DOHH2 (cell line): ENCODE results near the gene CTSE.

ENCODE experiments used
- H3F3A ChIP-seq: fragments of 200-600 bp; sonication (generic), shearing (Covaris generic); 2 replicates; pipeline ENCODE4 v1.6.0; 2016; ENCODE audit warnings: antibody characterized with exemption, mild to moderate bottlenecking; ENCODE audit not compliant: control insufficient read depth, insufficient read depth
- H3K27ac ChIP-seq: fragments of 200-600 bp; sonication (generic); 2 replicates; pipeline ENCODE4 v1.5.1; 2014; ENCODE audit warnings: low read depth, mild to moderate bottlenecking, low read length, moderate library complexity
- H3K27me3 ChIP-seq: fragments of 200-600 bp; sonication (generic); 2 replicates; pipeline ENCODE4 v1.6.1; 2014; ENCODE audit warnings: mild to moderate bottlenecking, low read length, mixed read lengths; ENCODE audit not compliant: control insufficient read depth
- H3K36me3 ChIP-seq: fragments of 200-600 bp; sonication (generic); 2 replicates; pipeline ENCODE4 v1.6.1; 2014; ENCODE audit warnings: mild to moderate bottlenecking, low read length, moderate library complexity, mixed read lengths; ENCODE audit not compliant: control insufficient read depth
- H3K4me1 ChIP-seq: fragments of 200-600 bp; sonication (generic); 2 replicates; pipeline ENCODE4 v1.6.1; 2014; ENCODE audit warnings: mild to moderate bottlenecking, low read length, mixed read lengths; ENCODE audit not compliant: control insufficient read depth
- H3K4me2 ChIP-seq: fragments of 200-600 bp; sonication (generic); 2 replicates; pipeline ENCODE4 v1.6.0; 2014; ENCODE audit warnings: mild to moderate bottlenecking, low read length, moderate library complexity
- H3K4me3 ChIP-seq: fragments of 200-600 bp; sonication (generic); 2 replicates; pipeline ENCODE4 v1.5.1; 2014; ENCODE audit warnings: mild to moderate bottlenecking, low read length, mixed read lengths
- H3K79me2 ChIP-seq: fragments of 200-600 bp; sonication (generic); 2 replicates; pipeline ENCODE4 v1.6.1; 2014; ENCODE audit warnings: mild to moderate bottlenecking, low read length, mixed read lengths; ENCODE audit not compliant: control insufficient read depth
- H3K9me2 ChIP-seq: fragments of 200-600 bp; sonication (generic); replicated peaks from 2 replicates; pipeline ENCODE4 v1.6.1; 2014; ENCODE audit warnings: mild to moderate bottlenecking, low read length, mixed read lengths; ENCODE audit not compliant: control insufficient read depth
- H3K9me3 ChIP-seq: fragments of 200-600 bp; sonication (generic); 2 replicates; pipeline ENCODE4 v1.6.1; 2014; ENCODE audit warnings: antibody characterized with exemption, low read length, mixed read lengths; ENCODE audit not compliant: control insufficient read depth, insufficient read depth
- H4K20me1 ChIP-seq: fragments of 200-600 bp; sonication (generic); 2 replicates; pipeline ENCODE4 v1.6.0; 2014; ENCODE audit warnings: low read depth, mild to moderate bottlenecking, antibody characterized with exemption, low read length, moderate library complexity; ENCODE audit not compliant: control insufficient read depth, insufficient read depth
- CTCF ChIP-seq: fragments of 200-600 bp; sonication (generic); IDR thresholded peaks from one replicate; pipeline ENCODE4 v1.5.1; 2014; ENCODE audit warnings: antibody characterized with exemption, mild to moderate bottlenecking, low read depth, low read length; ENCODE audit not compliant: poor library complexity, severe bottlenecking
- EZH2phosphoT487 ChIP-seq: fragments of 200-600 bp; sonication (generic); IDR thresholded peaks from 2 replicates; pipeline ENCODE4 v1.6.1; 2017; ENCODE audit warnings: borderline replicate concordance, mild to moderate bottlenecking, antibody characterized with exemption, low read length, moderate library complexity, mixed read lengths

Gene CTSE

GRCh38 chr1:206002871-206003801 lies 20.6 kb downstream of the CTSE start, which contains the start of gene RAB7B:
TSS of gene RAB7B (minus strand) at chr1:206003395. CDS start at chr1:205994135, 9,260 bp downstream.
- H3K36me3 ChIP-seq: no peaks in the 10 kb centered on the region
- H3K9me3 ChIP-seq: no peaks in the 10 kb centered on the region
- H3K27me3 ChIP-seq: peaks cover 4% of the 10 kb centered on the region; the same call in 1 of the 2 replicates
- no peak within 1 kb of the TSS for H3K4me3 ChIP-seq
- TF ChIP-seq CTCF (no peak), EZH2phosphoT487 (no peak)
- H3K4me2 ChIP-seq: no peak within 1 kb of the TSS
- no peaks in the 10 kb centered on the region for H3F3A ChIP-seq
- no peaks in the 10 kb centered on the region for H4K20me1 ChIP-seq
- H3K27ac ChIP-seq: no peak within 1 kb of the TSS
- no peaks in the 10 kb centered on the region for H3K79me2 ChIP-seq
- H3K4me1 ChIP-seq: no peaks in the 10 kb centered on the region
- no peaks in the 10 kb centered on the region for H3K9me2 ChIP-seq

GRCh38 chr1:206002160-206002559 lies 21.5 kb downstream of the CTSE start:
- TF ChIP-seq EZH2phosphoT487: no peak
- no peak for TF ChIP-seq CTCF
- Histone ChIP-seq H3K27me3 (peaks cover 4% of the 10 kb centered on the region; the same call in 1 of the 2 replicates), H3K79me2 (no peaks in the 10 kb centered on the region), H3K4me3 (no peak overlapping the region), H3K4me1 (no peaks in the 10 kb centered on the region), H3K9me2 (no peaks in the 10 kb centered on the region), H3K36me3 (no peaks in the 10 kb centered on the region), H3K4me2 (no peak overlapping the region), H3F3A (no peaks in the 10 kb centered on the region), H4K20me1 (no peaks in the 10 kb centered on the region), H3K27ac (no peak overlapping the region), H3K9me3 (no peaks in the 10 kb centered on the region)

- H3K27me3 ChIP-seq: peaks cover 4% of the 10 kb centered on the region; the same call in 1 of the 2 replicates
- H3K4me3 ChIP-seq: no peak overlapping the region
- no peaks in the 10 kb centered on the region for H4K20me1 ChIP-seq
- H3F3A ChIP-seq: no peaks in the 10 kb centered on the region
- no peak overlapping the region for H3K4me2 ChIP-seq
- peaks cover 2% of the 10 kb centered on the region; the same call in 1 of the 2 replicates for H3K4me1 ChIP-seq
- H3K36me3 ChIP-seq: no peaks in the 10 kb centered on the region
- 0 out of 2 replicates have a peak, but pooled peaks cover 1% of the 10 kb centered on the region for H3K9me3 ChIP-seq
- no peak for TF ChIP-seq CTCF
- TF ChIP-seq EZH2phosphoT487: no peak
- no peaks in the 10 kb centered on the region for H3K9me2 ChIP-seq
- H3K27ac ChIP-seq: no peak overlapping the region
- H3K79me2 ChIP-seq: no peaks in the 10 kb centered on the region
Observed at GRCh38 chr1:206001476-206001888, 22.2 kb downstream of the CTSE start.
